Measurements from ENCODE around the gene ATXN10. TPM values are rescaled to one million over a fixed set of nuclear protein-coding genes. Genes with fewer than 3 reads are reported as not detected.

The ATXN10 gene
- total and polyA plus RNA-seq, 2 donors (not counting 1 experiment from before 2014, with no cell fraction given): 164 to 350 TPM

DNA sequence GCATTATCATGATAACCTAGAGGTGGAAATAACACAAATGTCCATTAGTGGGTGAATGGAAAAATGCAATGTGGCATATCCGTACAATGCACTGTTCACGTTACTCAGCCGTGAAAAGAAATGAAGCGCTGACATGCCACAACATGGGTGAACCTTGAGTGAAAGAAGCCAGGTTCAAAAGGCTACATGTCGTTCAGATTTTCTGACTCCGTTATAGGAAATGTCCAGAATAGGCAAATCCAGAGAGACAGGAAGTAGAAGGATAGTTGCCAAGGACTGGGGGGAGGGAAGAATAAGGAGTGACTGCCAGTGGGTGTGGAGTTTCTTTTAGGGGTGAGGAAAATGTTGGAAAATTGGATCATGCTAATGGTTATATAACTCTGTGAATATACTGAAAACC, 133.8 kb downstream of the ATXN10 start:
- peaks cover 3% of the 10 kb centered on the region for H3K4me1 ChIP-seq (ENCODE audit: control insufficient read depth, extremely low read depth, insufficient read depth, low read length)
- H3K9ac ChIP-seq (ENCODE audit: insufficient read depth, low read length): no peak overlapping the region
- no peaks in the 10 kb centered on the region for H4K20me1 ChIP-seq (ENCODE audit: control insufficient read depth, extremely low read depth, insufficient read depth, low read length)
- no peaks in the 10 kb centered on the region for H3K79me2 ChIP-seq (ENCODE audit: control insufficient read depth, insufficient read depth, low read length)
- H3K9me3 ChIP-seq (ENCODE audit: control insufficient read depth, insufficient read depth, low read depth, low read length): no peaks in the 10 kb centered on the region
- no peak for TF ChIP-seq EZH2 (IDR thresholded peaks at IDR 0.05; ENCODE audit: low read length, missing control alignments)
- TF ChIP-seq, protein P1, sequence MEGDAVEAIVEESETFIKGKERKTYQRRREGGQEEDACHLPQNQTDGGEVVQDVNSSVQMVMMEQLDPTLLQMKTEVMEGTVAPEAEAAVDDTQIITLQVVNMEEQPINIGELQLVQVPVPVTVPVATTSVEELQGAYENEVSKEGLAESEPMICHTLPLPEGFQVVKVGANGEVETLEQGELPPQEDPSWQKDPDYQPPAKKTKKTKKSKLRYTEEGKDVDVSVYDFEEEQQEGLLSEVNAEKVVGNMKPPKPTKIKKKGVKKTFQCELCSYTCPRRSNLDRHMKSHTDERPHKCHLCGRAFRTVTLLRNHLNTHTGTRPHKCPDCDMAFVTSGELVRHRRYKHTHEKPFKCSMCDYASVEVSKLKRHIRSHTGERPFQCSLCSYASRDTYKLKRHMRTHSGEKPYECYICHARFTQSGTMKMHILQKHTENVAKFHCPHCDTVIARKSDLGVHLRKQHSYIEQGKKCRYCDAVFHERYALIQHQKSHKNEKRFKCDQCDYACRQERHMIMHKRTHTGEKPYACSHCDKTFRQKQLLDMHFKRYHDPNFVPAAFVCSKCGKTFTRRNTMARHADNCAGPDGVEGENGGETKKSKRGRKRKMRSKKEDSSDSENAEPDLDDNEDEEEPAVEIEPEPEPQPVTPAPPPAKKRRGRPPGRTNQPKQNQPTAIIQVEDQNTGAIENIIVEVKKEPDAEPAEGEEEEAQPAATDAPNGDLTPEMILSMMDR (conservative IDR thresholded peaks at IDR 0.05 in 1 of 2, IDR thresholded peaks at IDR 0.05 in 1 of 2; ENCODE audit: low read depth in 1 of 2, low read length in 2 of 2): no peak
- no peaks in the 10 kb centered on the region for H3K36me3 ChIP-seq (ENCODE audit: control insufficient read depth, insufficient read depth, low read length)
- no peak overlapping the region for H3K27ac ChIP-seq (ENCODE audit: insufficient read depth, low read length)
- no peak overlapping the region for H3K4me2 ChIP-seq (ENCODE audit: extremely low read depth, insufficient read depth, low read length)
- peak; percentile 20 to 58 for DNase-seq (ENCODE audit: low read depth in 2 of 2)
- no peak overlapping the region for H3K4me3 ChIP-seq (replicated peaks in 1 of 4; ENCODE audit: control extremely low read depth in 1 of 4, insufficient read depth in 1 of 4, low read depth in 3 of 4, low read length in 4 of 4)
- no peaks in the 10 kb centered on the region for H3K27me3 ChIP-seq (ENCODE audit: control insufficient read depth, insufficient read depth, low read length)
- H2AFZ ChIP-seq (ENCODE audit: low read length): no peak overlapping the region

GRCh38 chr22:45807156-45807915, 135.7 kb downstream of the ATXN10 start:
- TF ChIP-seq EZH2 (IDR thresholded peaks at IDR 0.05; ENCODE audit: low read length, missing control alignments): no peak
- TF ChIP-seq, protein P1 (conservative IDR thresholded peaks at IDR 0.05 in 1 of 2, IDR thresholded peaks at IDR 0.05 in 1 of 2; ENCODE audit: low read depth in 1 of 2, low read length in 2 of 2): no peak
- Histone ChIP-seq H3K4me3 (replicated peaks in 1 of 4; ENCODE audit: control extremely low read depth in 1 of 4, insufficient read depth in 1 of 4, low read depth in 3 of 4, low read length in 4 of 4) (no peak overlapping the region), H3K79me2 (ENCODE audit: control insufficient read depth, insufficient read depth, low read length) (no peaks in the 10 kb centered on the region), H3K36me3 (ENCODE audit: control insufficient read depth, insufficient read depth, low read length) (peaks cover 3% of the 10 kb centered on the region), H3K27me3 (ENCODE audit: control insufficient read depth, insufficient read depth, low read length) (no peaks in the 10 kb centered on the region), H3K27ac (ENCODE audit: insufficient read depth, low read length) (no peak overlapping the region), H2AFZ (ENCODE audit: low read length) (no peak overlapping the region), H3K9me3 (ENCODE audit: control insufficient read depth, insufficient read depth, low read depth, low read length) (no peaks in the 10 kb centered on the region), H4K20me1 (ENCODE audit: control insufficient read depth, extremely low read depth, insufficient read depth, low read length) (no peaks in the 10 kb centered on the region), H3K4me1 (ENCODE audit: control insufficient read depth, extremely low read depth, insufficient read depth, low read length) (peaks cover 3% of the 10 kb centered on the region), H3K4me2 (ENCODE audit: extremely low read depth, insufficient read depth, low read length) (no peak overlapping the region), H3K9ac (ENCODE audit: insufficient read depth, low read length) (no peak overlapping the region)
- DNase-seq (ENCODE audit: low read depth in 2 of 2): peak; percentile 14 to 43

- Histone ChIP-seq H3K9me3 (ENCODE audit: control insufficient read depth, insufficient read depth, low read depth, low read length) (no peaks in the 10 kb centered on the region), H3K4me3 (replicated peaks in 1 of 4; ENCODE audit: control extremely low read depth in 1 of 4, insufficient read depth in 1 of 4, low read depth in 3 of 4, low read length in 4 of 4) (no peak overlapping the region), H3K4me1 (ENCODE audit: control insufficient read depth, extremely low read depth, insufficient read depth, low read length) (no peaks in the 10 kb centered on the region), H2AFZ (ENCODE audit: low read length) (no peak overlapping the region), H3K36me3 (ENCODE audit: control insufficient read depth, insufficient read depth, low read length) (peaks cover 3% of the 10 kb centered on the region), H3K27me3 (ENCODE audit: control insufficient read depth, insufficient read depth, low read length) (no peaks in the 10 kb centered on the region), H3K27ac (ENCODE audit: insufficient read depth, low read length) (no peak overlapping the region), H3K9ac (ENCODE audit: insufficient read depth, low read length) (no peak overlapping the region), H4K20me1 (ENCODE audit: control insufficient read depth, extremely low read depth, insufficient read depth, low read length) (no peaks in the 10 kb centered on the region), H3K79me2 (ENCODE audit: control insufficient read depth, insufficient read depth, low read length) (no peaks in the 10 kb centered on the region), H3K4me2 (ENCODE audit: extremely low read depth, insufficient read depth, low read length) (no peak overlapping the region)
- no peak for DNase-seq (ENCODE audit: low read depth in 2 of 2)
- TF ChIP-seq, protein P1 (conservative IDR thresholded peaks at IDR 0.05 in 1 of 2, IDR thresholded peaks at IDR 0.05 in 1 of 2; ENCODE audit: low read depth in 1 of 2, low read length in 2 of 2): no peak
- no peak for TF ChIP-seq EZH2 (IDR thresholded peaks at IDR 0.05; ENCODE audit: low read length, missing control alignments)
Measured at GRCh38 chr22:45812910-45813309, 141.3 kb downstream of the ATXN10 start.

All from fibroblast of lung (primary cell).